SH-SY5Y (cell line): ENCODE data around the gene C13orf46.

ENCODE experiments used
- GATA2 ChIP-seq: IDR thresholded peaks from 2 replicates; pipeline ENCODE4 v1.6.1; 2011; ENCODE audit warnings: mild to moderate bottlenecking, low read depth, low read length
- GATA3 ChIP-seq: IDR thresholded peaks from 2 replicates; pipeline ENCODE4 v1.6.1; 2011; ENCODE audit warnings: low read depth, mild to moderate bottlenecking, low read length, moderate library complexity

The C13orf46 gene

DNA sequence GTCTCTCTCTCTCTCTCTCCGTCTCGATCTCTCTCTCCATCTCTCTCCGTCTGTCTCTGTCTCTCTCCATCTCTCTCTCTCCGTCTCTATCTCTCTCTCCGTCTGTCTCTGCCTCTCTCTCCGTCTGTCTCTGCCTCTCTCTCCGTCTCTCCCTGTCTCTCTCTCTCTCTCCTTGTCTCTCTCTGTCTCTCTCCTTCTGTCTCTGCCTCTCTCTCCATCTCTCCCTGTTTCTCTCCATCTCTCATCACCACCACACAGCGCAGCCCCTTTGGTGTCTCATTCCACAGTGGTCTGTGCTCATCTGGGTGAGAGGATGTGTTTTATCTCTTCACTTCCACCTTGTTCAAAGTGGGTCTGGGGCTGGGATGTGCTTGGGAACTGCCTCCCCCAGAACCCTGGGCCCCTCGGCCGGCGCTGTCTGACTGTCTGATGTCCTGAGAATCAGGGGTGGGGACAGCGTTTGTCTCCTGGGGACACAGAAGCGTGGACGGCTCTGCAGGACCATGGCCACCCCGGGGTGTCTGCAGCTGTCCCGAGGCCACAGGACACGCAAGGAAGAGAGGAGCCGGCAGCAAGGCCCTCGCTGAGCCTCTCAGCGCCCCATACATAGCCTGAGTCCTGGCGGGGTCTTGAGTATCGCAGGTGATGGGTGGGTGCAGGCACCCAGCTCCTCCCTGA, 40.2 kb upstream of the C13orf46 start:
- no peak for TF ChIP-seq GATA3
- no peak for TF ChIP-seq GATA2

DNA sequence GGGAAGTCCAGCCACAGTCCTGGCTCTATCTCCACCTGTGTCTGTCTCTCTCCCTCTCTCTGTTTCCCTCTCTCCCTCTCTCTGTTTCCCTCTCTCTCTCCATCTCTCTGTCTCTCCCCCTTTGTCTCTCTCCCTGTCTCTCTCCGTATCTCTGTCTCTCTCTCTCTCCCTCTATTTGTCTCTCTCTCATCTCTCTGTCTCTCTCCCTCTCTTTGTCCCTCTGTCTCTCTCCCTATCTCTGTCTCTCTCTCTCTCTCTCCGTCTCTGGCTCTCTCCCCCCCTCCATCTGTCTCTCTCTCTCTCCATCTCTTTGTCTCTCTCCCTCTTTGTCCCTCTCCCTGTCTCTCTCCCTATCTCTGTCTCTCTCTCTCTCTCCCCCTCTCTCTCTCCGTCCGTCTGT, 39.5 kb upstream of the C13orf46 start:
- TF ChIP-seq GATA2 (no peak), GATA3 (no peak)

DNA sequence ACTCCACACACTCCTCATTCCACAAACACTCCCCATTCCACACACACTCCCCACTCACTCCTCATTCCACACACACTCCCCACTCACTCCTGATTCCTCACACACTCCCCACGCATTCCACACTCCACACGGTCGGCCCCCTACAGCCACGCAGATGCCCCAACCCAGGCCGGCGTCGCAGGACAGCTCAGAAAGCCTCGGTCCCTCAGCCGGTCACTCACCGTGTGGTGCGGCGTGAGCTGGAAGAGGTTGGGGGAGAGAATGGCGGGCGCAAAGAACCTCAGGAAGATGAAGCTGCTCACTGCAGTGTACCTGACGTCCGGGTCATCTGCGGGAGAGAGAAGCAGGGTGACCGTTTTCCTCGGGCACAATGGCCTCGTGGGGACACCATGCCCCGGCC, 39.0 kb upstream of the C13orf46 start:
- no peak for TF ChIP-seq GATA2
- TF ChIP-seq GATA3 = no peak

DNA sequence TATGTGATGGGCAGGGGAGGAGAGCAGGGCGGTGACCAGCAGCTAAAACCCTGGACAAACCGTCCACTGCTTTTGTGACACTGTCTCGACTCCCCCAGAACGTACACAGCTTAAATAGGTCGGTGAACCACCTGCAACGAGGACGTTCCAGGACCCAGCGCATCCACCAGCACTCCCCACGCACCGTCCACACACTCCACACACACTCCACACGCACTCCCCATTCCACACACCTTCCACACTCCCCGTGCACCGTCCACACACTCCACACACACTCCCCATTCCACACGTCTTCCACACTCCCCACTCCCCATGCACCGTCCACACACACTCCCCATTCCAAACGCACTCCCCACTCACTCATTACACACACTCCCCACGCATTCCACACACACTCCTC, 38.3 kb upstream of the C13orf46 start:
- TF ChIP-seq GATA3 (no peak), GATA2 (no peak)

DNA sequence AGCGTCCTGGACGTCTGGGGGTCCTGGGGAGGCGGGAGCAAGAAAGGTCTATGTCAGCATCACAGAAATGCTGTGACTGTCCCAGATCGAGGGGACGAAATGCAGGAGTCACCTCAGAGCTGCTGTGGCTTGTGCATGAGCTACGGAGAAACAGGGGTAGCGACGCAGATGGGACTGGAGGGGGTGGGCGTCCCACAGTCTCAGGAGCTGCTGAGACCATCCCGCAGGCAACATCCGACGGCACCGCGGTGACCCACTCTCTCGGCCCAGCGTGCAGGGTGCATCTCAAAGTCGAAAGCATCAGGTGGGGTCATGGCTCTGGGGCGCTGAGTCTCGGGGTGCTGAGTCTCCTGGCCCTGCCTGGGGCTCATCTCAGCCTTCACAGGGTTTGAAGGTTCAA, 37.4 kb upstream of the C13orf46 start:
- TF ChIP-seq GATA2 (no peak), GATA3 (no peak)

DNA sequence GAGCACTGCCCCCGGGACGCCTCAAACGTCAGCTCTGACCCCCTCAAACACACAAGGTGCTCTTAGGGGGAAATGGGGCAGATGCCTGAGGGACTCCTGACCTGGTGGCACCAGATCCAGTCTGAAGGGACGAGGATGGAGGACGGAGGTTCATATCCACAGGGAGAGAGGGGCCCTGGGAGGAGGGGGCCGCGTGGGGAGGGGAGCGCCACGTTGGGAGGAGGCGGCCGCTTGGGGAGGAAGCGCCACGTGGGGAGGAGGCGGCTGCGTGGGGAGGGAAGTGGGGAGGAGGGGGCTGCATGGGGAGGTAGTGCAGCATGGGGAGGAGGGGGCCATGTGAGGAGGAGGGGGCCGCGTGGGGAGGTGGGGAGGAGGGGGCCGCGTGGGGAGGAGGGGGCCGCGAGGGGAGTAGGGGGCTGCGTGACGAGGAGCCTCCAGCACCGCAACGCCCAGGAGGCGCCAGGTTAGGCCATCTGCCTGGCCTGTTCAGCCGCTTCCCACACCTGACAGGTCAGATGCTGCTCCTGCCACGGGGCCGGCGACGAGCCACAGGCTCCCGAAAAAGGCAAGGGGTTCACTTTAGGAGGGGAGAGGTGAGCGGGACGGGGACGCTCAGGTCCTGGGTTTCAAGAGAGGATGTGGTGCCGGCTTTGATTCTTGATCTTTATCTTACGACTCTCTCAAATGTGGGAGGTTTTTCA, 36.7 kb upstream of the C13orf46 start:
- no peak for TF ChIP-seq GATA2
- no peak for TF ChIP-seq GATA3

DNA sequence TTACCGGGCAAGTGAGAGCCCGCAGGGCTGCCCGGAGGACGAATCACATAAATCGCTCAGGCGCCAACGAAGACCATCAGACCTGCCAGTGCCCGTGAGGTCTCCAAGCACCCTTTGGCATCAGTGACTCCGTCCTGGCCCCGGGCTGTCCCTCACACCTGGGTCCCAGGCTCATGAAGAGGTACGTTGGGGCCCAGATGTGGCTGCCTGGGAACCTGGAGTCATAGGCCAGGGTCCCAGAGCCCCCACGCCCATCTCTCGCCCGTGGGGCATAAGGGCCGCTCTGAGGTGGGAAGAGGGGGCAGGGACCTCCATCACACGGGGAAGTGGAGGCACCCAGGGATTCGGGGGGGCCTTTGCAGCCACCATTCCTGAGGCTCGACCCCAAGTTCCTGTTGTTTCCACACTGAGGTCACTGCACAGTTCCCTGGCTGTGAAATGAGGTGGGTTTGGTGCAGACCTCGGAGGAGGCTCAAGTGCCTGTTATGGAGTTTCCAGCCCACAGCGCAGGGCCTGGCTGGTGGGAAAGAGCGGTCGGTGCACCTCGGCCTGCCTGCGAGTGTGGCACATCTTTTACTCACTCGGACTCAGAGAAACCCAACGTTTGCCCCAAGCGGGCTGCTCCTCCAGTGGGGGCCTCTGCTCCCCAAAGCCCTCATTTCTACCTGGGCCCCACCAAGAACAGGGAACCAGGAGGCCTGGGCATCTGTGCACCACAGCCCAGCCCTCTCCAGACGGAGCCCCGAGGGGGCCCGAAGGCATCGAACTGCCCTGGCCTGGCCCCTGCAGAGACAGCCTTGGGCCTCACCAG, 35.9 kb upstream of the C13orf46 start:
- TF ChIP-seq GATA3 (no peak), GATA2 (no peak)

DNA sequence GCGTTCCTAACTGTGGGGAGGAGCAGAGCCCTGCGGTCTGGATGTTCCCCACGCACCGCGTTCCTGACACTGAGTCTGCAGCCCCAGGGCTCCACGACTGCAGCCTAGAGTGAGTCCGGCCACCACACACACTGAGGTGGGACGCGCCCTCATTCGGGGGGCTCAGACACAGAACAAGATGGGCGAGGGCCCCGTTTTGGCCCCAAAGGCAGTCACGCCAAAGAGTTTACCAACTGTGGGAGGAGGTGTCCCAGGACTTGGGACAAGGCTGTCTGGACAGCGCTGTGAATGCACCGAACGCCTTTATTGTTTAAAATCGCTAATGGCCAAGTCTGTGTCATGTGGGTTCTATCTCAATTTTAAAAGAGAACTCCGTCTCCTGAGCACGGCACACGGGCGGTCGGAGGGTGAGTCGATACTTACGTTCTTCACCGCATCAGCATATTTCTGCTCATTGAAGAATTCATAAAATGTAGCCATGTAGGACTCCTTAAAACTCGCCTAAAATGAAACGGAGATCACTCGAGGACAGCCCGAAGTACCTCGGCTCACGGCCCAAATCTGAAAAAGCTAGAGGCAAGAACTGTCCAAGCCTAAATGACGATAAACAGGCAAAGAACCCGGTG, 35.2 kb upstream of the C13orf46 start:
- no peak for TF ChIP-seq GATA3
- TF ChIP-seq GATA2 = no peak

DNA sequence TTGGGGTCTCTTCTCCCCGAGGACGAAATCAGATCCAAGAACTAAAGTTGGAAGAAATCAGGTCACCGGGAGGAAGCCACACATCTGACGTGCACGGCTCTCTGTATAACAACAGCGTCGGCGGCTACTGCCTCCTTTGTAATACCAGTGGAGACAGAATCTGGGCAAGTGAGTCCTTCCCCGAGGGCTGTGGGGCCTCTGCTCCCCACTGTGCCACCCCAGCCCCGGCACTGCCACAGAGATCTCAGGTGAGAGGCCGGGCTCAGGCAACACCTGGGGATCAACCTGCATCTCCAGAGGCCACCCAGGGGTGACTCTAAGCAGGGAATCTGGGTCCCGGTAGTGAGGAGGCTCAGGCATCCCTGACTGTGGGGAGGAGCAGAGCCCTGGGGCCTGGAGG, 33.7 kb upstream of the C13orf46 start:
- TF ChIP-seq GATA3 = no peak
- no peak for TF ChIP-seq GATA2

DNA sequence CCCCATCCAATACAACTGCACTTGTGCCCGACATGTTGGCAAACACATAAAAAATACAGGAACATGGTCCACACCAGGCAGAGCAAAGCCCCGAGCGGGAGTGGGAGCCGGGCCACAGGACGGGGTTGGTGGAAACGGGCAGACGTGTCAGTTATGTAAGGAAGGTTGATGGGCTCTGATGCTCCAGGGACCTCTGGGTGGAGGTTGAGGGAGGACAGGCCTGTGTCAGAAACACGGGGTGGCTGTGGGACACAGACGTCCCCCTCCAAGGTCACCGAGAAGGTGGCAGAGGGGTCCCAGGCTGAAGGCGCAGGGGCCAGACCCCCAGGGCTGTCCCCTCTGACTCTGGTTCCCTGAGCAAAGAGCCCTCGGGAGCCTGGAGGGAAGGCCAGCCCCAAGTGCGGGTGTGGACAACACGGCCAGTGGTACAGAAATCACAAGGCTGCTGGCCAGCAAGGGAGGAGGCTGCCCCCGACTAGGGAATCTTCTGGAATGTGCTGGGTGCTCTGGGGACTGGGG, 31.4 kb upstream of the C13orf46 start:
- TF ChIP-seq GATA2 (no peak), GATA3 (no peak)

DNA sequence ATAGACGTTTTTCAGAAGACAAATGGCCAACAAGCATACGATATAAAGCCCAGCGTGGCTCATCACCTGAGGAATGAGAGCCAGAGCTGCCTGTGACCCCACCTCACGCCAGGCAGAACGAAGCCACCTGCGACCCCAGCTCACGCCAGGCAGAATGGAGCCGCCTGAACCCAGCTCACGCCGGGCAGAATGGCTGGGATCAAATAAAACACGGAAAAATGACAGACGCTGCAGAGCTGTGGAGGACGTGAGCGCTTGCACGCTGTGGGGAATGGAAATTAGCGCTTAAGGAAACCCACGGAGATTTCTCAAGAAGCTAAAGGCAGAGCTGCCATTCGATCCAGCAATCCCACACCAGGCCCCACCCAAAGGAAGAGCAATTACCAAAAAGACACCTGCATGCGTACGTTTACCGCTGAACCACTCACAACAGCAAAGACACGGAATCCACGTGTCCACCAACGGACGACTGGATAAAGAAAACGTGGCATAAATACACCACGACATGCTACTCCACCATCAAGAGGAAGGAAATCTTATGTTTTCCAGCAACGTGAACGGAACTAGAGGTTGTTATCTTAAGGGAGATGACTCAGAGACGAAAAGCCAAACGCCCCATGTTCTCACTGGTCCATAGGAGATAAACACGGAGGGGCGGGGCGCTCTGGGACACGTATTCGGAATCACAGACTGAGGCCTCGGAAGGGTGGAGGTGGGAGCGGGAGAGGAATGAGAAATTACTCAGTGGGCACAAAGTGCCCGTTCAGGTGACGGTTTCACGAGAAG, 30.7 kb upstream of the C13orf46 start:
- no peak for TF ChIP-seq GATA3
- TF ChIP-seq GATA2 = no peak

DNA sequence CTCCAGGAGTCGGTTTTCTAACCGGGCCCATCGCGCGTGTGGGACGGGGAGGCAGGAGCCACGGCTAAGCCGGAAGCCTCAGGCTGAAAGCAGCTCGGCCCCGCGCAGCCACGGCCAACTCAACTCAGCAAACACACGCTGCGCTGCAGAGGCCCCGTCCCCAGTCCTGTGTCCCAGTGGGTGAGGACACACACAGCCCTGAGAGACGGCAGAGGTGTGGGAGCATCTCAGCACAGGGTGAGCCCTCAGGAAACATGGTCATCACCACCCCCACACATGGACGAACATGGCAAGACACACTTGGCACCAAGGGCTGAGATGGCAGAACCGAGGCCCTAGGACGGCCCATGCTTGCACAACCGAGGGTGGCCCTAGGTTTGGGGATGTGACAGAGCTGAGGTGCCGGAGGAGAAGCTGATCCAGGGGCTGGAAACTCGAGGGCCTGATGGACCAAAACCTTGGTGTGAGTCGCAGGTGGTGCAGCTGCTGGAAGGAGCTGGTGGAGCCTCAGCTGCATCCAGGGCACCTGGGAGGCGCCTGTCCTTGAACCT, 29.0 kb upstream of the C13orf46 start:
- TF ChIP-seq GATA2 = no peak
- no peak for TF ChIP-seq GATA3

DNA sequence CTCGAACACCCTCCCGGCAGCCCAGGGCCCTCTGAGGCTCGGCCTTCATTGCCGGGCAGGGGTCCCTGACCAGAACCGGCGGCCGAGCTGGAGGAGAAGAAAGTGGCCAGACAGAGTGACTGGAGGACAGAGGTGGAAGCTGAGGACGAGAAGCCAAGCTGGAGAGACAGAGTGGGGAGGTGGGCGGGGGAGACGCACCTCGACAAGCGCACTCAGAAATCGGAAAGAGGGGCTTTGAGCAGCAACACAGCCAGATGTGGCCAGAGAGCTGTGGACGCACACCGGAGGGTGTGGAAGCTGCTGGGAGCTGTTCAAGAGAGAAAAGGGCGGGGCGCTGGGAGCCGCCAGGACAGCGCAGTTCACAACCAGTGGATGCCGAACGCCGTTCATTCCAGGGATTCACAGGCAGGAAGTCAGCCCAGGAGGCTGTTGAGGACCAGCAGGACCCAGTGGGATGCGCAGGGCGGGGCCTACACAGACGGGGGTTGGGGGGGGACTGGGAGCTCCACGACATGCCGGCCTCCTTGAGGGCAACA, 28.2 kb upstream of the C13orf46 start:
- TF ChIP-seq GATA3 (no peak), GATA2 (no peak)
